GM18858 (cell line): ENCODE measurements around the gene BRICD5.
A peak's percentile ranks its signal among the peaks of the same experiment; 100 is the strongest.

ENCODE experiments used
- ATAC-seq: cut with Tn5 transposase; IDR thresholded peaks from one replicate; pipeline ENCODE4 v1.9.1; 2021; ENCODE audit not compliant: unreplicated experiment

Gene BRICD5

GRCh38 chr16:2237493-2238149, 27.0 kb upstream of the BRICD5 start:
- no peak for ATAC-seq

- no peak for ATAC-seq
Measured at GRCh38 chr16:2237102-2237482, 26.4 kb upstream of the BRICD5 start.

- ATAC-seq: no peak
Measured at GRCh38 chr16:2236337-2237101, 25.9 kb upstream of the BRICD5 start, which contains the start of gene DNASE1L2. Gene DNASE1L2 (plus strand): TSS chr16:2236444. CDS start chr16:2236817, 373 bp downstream.

- no peak for ATAC-seq
Measured at GRCh38 chr16:2235695-2236336, 25.2 kb upstream of the BRICD5 start.

- ATAC-seq: no peak
Measured at GRCh38 chr16:2235234-2235651, 24.6 kb upstream of the BRICD5 start.

GRCh38 chr16:2234813-2235170, 24.1 kb upstream of the BRICD5 start:
- no peak for ATAC-seq

- ATAC-seq: no peak
Measured at GRCh38 chr16:2233872-2234812, 23.5 kb upstream of the BRICD5 start.

GRCh38 chr16:2233046-2233775, 22.5 kb upstream of the BRICD5 start:
- ATAC-seq: no peak

- ATAC-seq: no peak
Measured at GRCh38 chr16:2232094-2232990, 21.7 kb upstream of the BRICD5 start.

- no peak for ATAC-seq
Measured at GRCh38 chr16:2231016-2231931, 20.6 kb upstream of the BRICD5 start.

- no peak for ATAC-seq
Measured at GRCh38 chr16:2230376-2230775, 19.7 kb upstream of the BRICD5 start.

GRCh38 chr16:2229632-2230250, 19.1 kb upstream of the BRICD5 start:
- no peak for ATAC-seq

- no peak for ATAC-seq
Measured at GRCh38 chr16:2229091-2229490, 18.4 kb upstream of the BRICD5 start.

- no peak for ATAC-seq
Measured at GRCh38 chr16:2228161-2228824, 17.6 kb upstream of the BRICD5 start.

- no peak for ATAC-seq
Measured at GRCh38 chr16:2226918-2227317, 16.3 kb upstream of the BRICD5 start.

- ATAC-seq: no peak
Measured at GRCh38 chr16:2226245-2226793, 15.7 kb upstream of the BRICD5 start.

GRCh38 chr16:2223942-2224486, 13.4 kb upstream of the BRICD5 start:
- peak; percentile 2 for ATAC-seq
